ENCODE measurements around the gene MBTPS1.

- TF ChIP-seq CTCF (conservative IDR thresholded peaks at IDR 0.05 in 1 of 2, IDR thresholded peaks at IDR 0.05 in 1 of 2; ENCODE audit: extremely low read depth in 1 of 2, insufficient read depth in 1 of 2, low read depth in 1 of 2, low read length in 2 of 2) (no peak), EZH2 (IDR thresholded peaks at IDR 0.05; ENCODE audit: borderline replicate concordance, low read length) (no peak)
These were observed 14.4 kb upstream of the MBTPS1 start for GRCh38 chr16:84131117-84131516.
